IMR-90 (cell line): Measurements from ENCODE around the gene FADS2. TPM values are rescaled to one million over a fixed set of nuclear protein-coding genes. Genes with fewer than 3 reads are reported as not detected.

Experiments used
- ATAC-seq: fragments of 200-7000 bp; cut with Tn5 transposase; 2 replicates; pipeline ENCODE4 v1.9.1; 2020; ENCODE audit warnings: low read depth, mild to moderate bottlenecking, moderate library complexity
- BruUV-seq: library from RNA; stranded (reverse); fragments of 400-500 nt; replicated peaks from 2 replicates; lab custom pipeline; 2021; lab: Mats Ljungman, UMichigan
- CTCF ChIA-PET: fragments of 300-600 bp; formaldehyde crosslinking; extraction: SDS; loops from one replicate; lab custom pipeline; 2021; ENCODE audit warnings: antibody characterized with exemption; lab: Yijun Ruan, JAX
- POLR2A ChIA-PET: fragments of 300-600 bp; sonication (Branson Sonifier 250); formaldehyde crosslinking; loops from one replicate; lab custom pipeline; 2022; ENCODE audit warnings: antibody characterized with exemption; ENCODE audit not compliant: unreplicated experiment; lab: Charles Lee
- DNase-seq: peaks from one replicate; pipeline ENCODE4 v3.0.0; 2013
- H2AFZ ChIP-seq: replicated peaks from 2 replicates; pipeline ENCODE3; 2013; ENCODE audit warnings: low read length, mild to moderate bottlenecking; ENCODE audit not compliant: poor library complexity
- H2AK5ac ChIP-seq: 2 replicates; pipeline ENCODE4 v1.6.1; 2013; ENCODE audit warnings: low read depth, low read length, inconsistent platforms
- H2AK9ac ChIP-seq: replicated peaks from 2 replicates; pipeline ENCODE3; 2013; ENCODE audit warnings: mild to moderate bottlenecking, low read depth, low read length, moderate library complexity; ENCODE audit not compliant: poor library complexity
- H2BK120ac ChIP-seq: 2 replicates; pipeline ENCODE4 v1.6.1; 2013; ENCODE audit warnings: low read depth, low read length, inconsistent platforms
- H2BK15ac ChIP-seq: 3 replicates; pipeline ENCODE4 v1.6.1; 2013; ENCODE audit warnings: low read depth, low read length, inconsistent platforms
- H2BK20ac ChIP-seq: 2 replicates; pipeline ENCODE4 v1.6.1; 2013; ENCODE audit warnings: low read depth, mild to moderate bottlenecking, inconsistent platforms, low read length, moderate library complexity
- H2BK5ac ChIP-seq: 2 replicates; pipeline ENCODE4 v1.6.1; 2013; ENCODE audit warnings: mild to moderate bottlenecking, low read depth, low read length, inconsistent platforms; ENCODE audit not compliant: poor library complexity, severe bottlenecking
- H3K14ac ChIP-seq: replicated peaks from 2 replicates; pipeline ENCODE4 v1.6.1; 2013; ENCODE audit warnings: low read depth, low read length, inconsistent platforms
- H3K18ac ChIP-seq: 2 replicates; pipeline ENCODE4 v1.6.1; 2013; ENCODE audit warnings: low read depth, low read length, control low read depth
- H3K23ac ChIP-seq: 2 replicates; pipeline ENCODE4 v1.6.1; 2013; ENCODE audit warnings: low read depth, low read length, inconsistent platforms
- H3K27ac ChIP-seq: 2 replicates; pipeline ENCODE4 v1.5.1; 2013; ENCODE audit warnings: mild to moderate bottlenecking, control low read depth, low read length; ENCODE audit not compliant: insufficient read depth
- H3K27me3 ChIP-seq: 2 replicates; pipeline ENCODE4 v1.6.1; 2013; ENCODE audit warnings: low read length; ENCODE audit not compliant: control insufficient read depth, insufficient read depth
- H3K36me3 ChIP-seq: 2 replicates; pipeline ENCODE4 v1.6.1; 2013; ENCODE audit warnings: low read length, mixed read lengths; ENCODE audit not compliant: control insufficient read depth, insufficient read depth
- H3K4ac ChIP-seq: 2 replicates; pipeline ENCODE4 v1.6.1; 2013; ENCODE audit warnings: low read depth, low read length, inconsistent platforms
- H3K4me1 ChIP-seq: 2 replicates; pipeline ENCODE4 v1.6.1; 2013; ENCODE audit warnings: low read length, mixed read lengths; ENCODE audit not compliant: control insufficient read depth, insufficient read depth
- H3K4me2 ChIP-seq: 2 replicates; pipeline ENCODE4 v1.6.1; 2013; ENCODE audit warnings: low read depth, mild to moderate bottlenecking, control low read depth, low read length, moderate library complexity
- H3K4me3 ChIP-seq: 2 replicates; pipeline ENCODE4 v1.5.1; 2013; ENCODE audit warnings: low read depth, mild to moderate bottlenecking, control low read depth, low read length, moderate library complexity; ENCODE audit not compliant: insufficient read depth
- H3K56ac ChIP-seq: 2 replicates; pipeline ENCODE4 v1.6.1; 2013; ENCODE audit warnings: low read length, inconsistent platforms; ENCODE audit not compliant: insufficient read depth; ENCODE audit errors: extremely low read depth
- H3K79me1 ChIP-seq, 2 experiments: 2 replicates each; pipeline ENCODE4 v1.6.1; 2013; ENCODE audit warnings: low read length in 2 of 2, inconsistent platforms in 1 of 2, low read depth in 1 of 2
- H3K9ac ChIP-seq: 2 replicates; pipeline ENCODE4 v1.6.1; 2013; ENCODE audit warnings: low read depth, low read length, control low read depth
- H3K9me1 ChIP-seq: 2 replicates; pipeline ENCODE4 v1.6.1; 2013; ENCODE audit warnings: low read length, inconsistent platforms; ENCODE audit not compliant: insufficient read depth
- H3K9me3 ChIP-seq: 2 replicates; pipeline ENCODE4 v1.6.1; 2013; ENCODE audit warnings: low read length; ENCODE audit not compliant: control insufficient read depth, insufficient read depth
- H4K20me1 ChIP-seq: 2 replicates; pipeline ENCODE4 v1.6.1; 2013; ENCODE audit warnings: low read length, inconsistent platforms; ENCODE audit not compliant: insufficient read depth
- H4K5ac ChIP-seq: 2 replicates; pipeline ENCODE4 v1.6.1; 2013; ENCODE audit warnings: mild to moderate bottlenecking, low read depth, low read length, control low read depth
- H4K8ac ChIP-seq, 2 experiments: 2 replicates each; pipeline ENCODE4 v1.6.1; 2013; ENCODE audit warnings: low read depth in 2 of 2, low read length in 2 of 2, control low read depth in 1 of 2, inconsistent platforms in 1 of 2
- H4K91ac ChIP-seq: 2 replicates; pipeline ENCODE4 v1.6.1; 2013; ENCODE audit warnings: low read depth, low read length, inconsistent platforms; ENCODE audit not compliant: insufficient read depth
- BHLHE40 ChIP-seq: fragments of 150-350 bp; IDR thresholded peaks from 2 replicates; pipeline ENCODE4 v1.6.1; 2016; ENCODE audit warnings: mild to moderate bottlenecking, low read depth, low read length
- CEBPB ChIP-seq: IDR thresholded peaks from 2 replicates; pipeline ENCODE4 v1.6.1; 2012; ENCODE audit warnings: low read depth, low read length, improper control_type of control experiment
- CHD1 ChIP-seq: IDR thresholded peaks from 2 replicates; pipeline ENCODE4 v1.6.1; 2012; ENCODE audit warnings: low read depth, low read length, improper control_type of control experiment
- CTCF ChIP-seq: conservative IDR thresholded peaks from 2 replicates; pipeline ENCODE4 v1.5.1; 2012; ENCODE audit warnings: mild to moderate bottlenecking, low read depth, low read length, improper control_type of control experiment
- ELK1 ChIP-seq: fragments of 150-350 bp; IDR thresholded peaks from 2 replicates; pipeline ENCODE4 v1.6.1; 2016; ENCODE audit warnings: low read depth, mild to moderate bottlenecking, low read length, moderate library complexity, borderline replicate concordance
- FOS ChIP-seq: fragments of 150-350 bp; IDR thresholded peaks from 2 replicates; pipeline ENCODE4 v1.6.1; 2016; ENCODE audit warnings: low read depth, low read length
- MAFK ChIP-seq: IDR thresholded peaks from 2 replicates; pipeline ENCODE4 v1.6.1; 2012; ENCODE audit warnings: low read depth, low read length, improper control_type of control experiment
- MAZ ChIP-seq: IDR thresholded peaks from 2 replicates; pipeline ENCODE4 v1.6.1; 2012; ENCODE audit warnings: low read depth, mild to moderate bottlenecking, low read length, improper control_type of control experiment, moderate library complexity, borderline replicate concordance
- MXI1 ChIP-seq: IDR thresholded peaks from 2 replicates; pipeline ENCODE4 v1.6.1; 2012; ENCODE audit warnings: low read depth, mild to moderate bottlenecking, low read length, moderate library complexity, borderline replicate concordance
- NFE2L2 ChIP-seq: fragments of 150-350 bp; IDR thresholded peaks from 2 replicates; pipeline ENCODE4 v1.6.1; 2016; ENCODE audit warnings: low read depth, mild to moderate bottlenecking, low read length
- POLR2A ChIP-seq: IDR thresholded peaks from 2 replicates; pipeline ENCODE4 v1.6.1; 2012; ENCODE audit warnings: mild to moderate bottlenecking, low read depth, low read length
- RCOR1 ChIP-seq: IDR thresholded peaks from 2 replicates; pipeline ENCODE4 v1.6.1; 2012; ENCODE audit warnings: mild to moderate bottlenecking, low read length, improper control_type of control experiment; ENCODE audit not compliant: insufficient replicate concordance
- RFX5 ChIP-seq: IDR thresholded peaks from 2 replicates; pipeline ENCODE4 v1.8.0; 2012; ENCODE audit warnings: low read depth, mild to moderate bottlenecking, low read length, moderate library complexity
- SMC3 ChIP-seq: fragments of 150-350 bp; IDR thresholded peaks from 2 replicates; pipeline ENCODE4 v1.6.1; 2016; ENCODE audit warnings: low read depth, mild to moderate bottlenecking, antibody characterized with exemption, low read length, moderate library complexity
- USF2 ChIP-seq: fragments of 150-350 bp; IDR thresholded peaks from 2 replicates; pipeline ENCODE4 v1.6.1; 2017; ENCODE audit warnings: mild to moderate bottlenecking, antibody characterized with exemption, low read length, low read depth
- WGBS, 2 experiments: methylation state at CpG; one replicate each; pipeline versions ENCODE4 v1.1.5 to v1.1.7; 2013; ENCODE audit warnings: missing lambda C conversion rate in 2 of 2; ENCODE audit not compliant: insufficient read length in 1 of 2; ENCODE audit errors: extremely low coverage in 2 of 2; 5-methylcytosine and 5-hydroxymethylcytosine counted together
- dilution Hi-C: fragments of 300-500 bp; cut with HindIII; formaldehyde crosslinking; loops from one replicate; pipeline ENCODE4 v1.14.3; 2018; ENCODE audit warnings: low sequenced_read_pairs; ENCODE audit not compliant: unreplicated experiment
- in situ Hi-C: fragments of 300-500 bp; cut with MboI; formaldehyde crosslinking; loops from 3 replicates; pipeline ENCODE4 v1.14.3; 2019; ENCODE audit warnings: low sequenced_read_pairs, inconsistent platforms, mixed read lengths
- intact Hi-C: fragments of 100-400 bp; cut with micrococcal nuclease; formaldehyde crosslinking; loops from 2 replicates; pipeline ENCODE4 v1.10.0; 2022
- polyA plus RNA-seq, 3 experiments: library from polyadenylated mRNA; depleted of rRNA; stranded (reverse); fragments of >200 nt; gene quantifications; 2 replicates each; pipeline ENCODE4 v1.2.3, GENCODE V29; 2012; ENCODE audit warnings: low replicate concordance in 1 of 3
- total RNA-seq: library from RNA; depleted of rRNA; stranded (reverse); fragments of >200 nt; gene quantifications from 2 replicates; pipeline ENCODE4 v1.2.3, GENCODE V29; 2012

FADS2 gene
- total and polyA plus RNA-seq, 2 of the 4 experiments (the other 2 are of a cell fraction): 33.3 to 88.4 TPM

DNA sequence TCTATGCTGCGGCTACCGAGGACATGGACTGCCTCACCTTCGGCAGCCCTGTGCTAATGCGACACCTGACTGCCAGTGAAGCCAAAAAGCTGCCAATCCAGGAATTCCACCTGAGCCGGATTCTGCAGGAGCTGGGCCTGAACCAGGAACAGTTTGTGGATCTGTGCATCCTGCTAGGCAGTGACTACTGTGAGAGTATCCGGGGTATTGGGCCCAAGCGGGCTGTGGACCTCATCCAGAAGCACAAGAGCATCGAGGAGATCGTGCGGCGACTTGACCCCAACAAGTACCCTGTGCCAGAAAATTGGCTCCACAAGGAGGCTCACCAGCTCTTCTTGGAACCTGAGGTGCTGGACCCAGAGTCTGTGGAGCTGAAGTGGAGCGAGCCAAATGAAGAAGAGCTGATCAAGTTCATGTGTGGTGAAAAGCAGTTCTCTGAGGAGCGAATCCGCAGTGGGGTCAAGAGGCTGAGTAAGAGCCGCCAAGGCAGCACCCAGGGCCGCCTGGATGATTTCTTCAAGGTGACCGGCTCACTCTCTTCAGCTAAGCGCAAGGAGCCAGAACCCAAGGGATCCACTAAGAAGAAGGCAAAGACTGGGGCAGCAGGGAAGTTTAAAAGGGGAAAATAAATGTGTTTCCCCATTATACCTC is 32.1 kb upstream of the FADS2 start:
- intact Hi-C loops: loop anchor here (2.0 kb wide), 4 partner anchors 31 to 583 kb away; partner anchors contain the start of gene FADS3
- H3K14ac ChIP-seq: no peak overlapping the region
- H2BK5ac ChIP-seq: no peak overlapping the region
- H4K91ac ChIP-seq: no peak overlapping the region
- H3K4me1 ChIP-seq: peaks cover 6% of the 10 kb centered on the region
- peaks cover 6% of the 10 kb centered on the region for H4K20me1 ChIP-seq
- H2AK5ac ChIP-seq: no peak overlapping the region
- H3K9me1 ChIP-seq: peaks cover 7% of the 10 kb centered on the region
- H3K18ac ChIP-seq: no peak overlapping the region
- in situ Hi-C loops: loop anchor here (5.0 to 10.0 kb wide), 2 partner anchors 156 to 309 kb away; partner anchors contain the start of gene BEST1
- H3K9me3 ChIP-seq: no peaks in the 10 kb centered on the region
- no peak overlapping the region for H4K8ac ChIP-seq
- no peak for ATAC-seq
- no TSS peak for BruUV-seq
- no peaks in the 10 kb centered on the region for H3K27me3 ChIP-seq
- no peak overlapping the region for H4K5ac ChIP-seq
- H2AFZ ChIP-seq: no peak overlapping the region
- no peak overlapping the region for H3K27ac ChIP-seq
- no peak overlapping the region for H3K56ac ChIP-seq
- DNase-seq: no peak
- POLR2A ChIA-PET: interaction anchor here (0.6 kb wide), 1 partner anchor 591 kb away, joined by 3 read pairs; no protein-coding TSS in a partner anchor
- no peak overlapping the region for H2BK15ac ChIP-seq
- H2AK9ac ChIP-seq: no peak overlapping the region
- H3K4ac ChIP-seq: no peak overlapping the region
- H3K9ac ChIP-seq: no peak overlapping the region
- no peak overlapping the region for H2BK120ac ChIP-seq
- no peak overlapping the region for H3K4me3 ChIP-seq
- H3K4me2 ChIP-seq: no peak overlapping the region
- H2BK20ac ChIP-seq: no peak overlapping the region
- TF ChIP-seq ELK1 (no peak), BHLHE40 (no peak), POLR2A (no peak), MAFK (no peak), CHD1 (no peak), MAZ (no peak), NFE2L2 (no peak), USF2 (no peak), SMC3 (no peak), FOS (no peak), CEBPB (no peak), RFX5 (no peak), CTCF (no peak), MXI1 (no peak), RCOR1 (no peak)
- peaks cover 11% of the 10 kb centered on the region for H3K36me3 ChIP-seq
- peaks cover 23 to 62% of the 10 kb centered on the region in 2 experiments for H3K79me1 ChIP-seq
- no peak overlapping the region for H3K23ac ChIP-seq
- CTCF ChIA-PET: interaction anchor here (0.9 to 3.6 kb wide), 5 partner anchors 8 to 312 kb away, joined by 4 to 27 read pairs (median 6); partner anchors contain the start of gene FADS1
- dilution Hi-C loops: no loop called here
- 94% methylated on average over 13 of the region's 18 CpGs; no CpG with 5 or more reads in 1 of the 2 experiments for WGBS, 2 experiments
